Osteocyte (in vitro differentiated cells): ENCODE data around the gene HOXA1. TPM values are rescaled to one million over a fixed set of nuclear protein-coding genes. Genes with fewer than 3 reads are reported as not detected.

ENCODE experiments used
- DNase-seq: peaks from one replicate; pipeline ENCODE4 v3.0.0; 2021; ENCODE audit warnings: mixed read lengths; ENCODE audit not compliant: unreplicated experiment; ENCODE audit errors: extremely low spot score
- H3K27ac Mint-ChIP-seq: one replicate; pipeline ENCODE4 v1.8.0; 2021; ENCODE audit warnings: mild to moderate bottlenecking, mixed read lengths; ENCODE audit not compliant: unreplicated experiment
- H3K27me3 Mint-ChIP-seq: one replicate; pipeline ENCODE4 v1.8.0; 2021; ENCODE audit warnings: mixed read lengths; ENCODE audit not compliant: unreplicated experiment
- H3K36me3 Mint-ChIP-seq: one replicate; pipeline ENCODE4 v1.8.0; 2021; ENCODE audit warnings: mixed read lengths; ENCODE audit not compliant: unreplicated experiment
- H3K4me1 Mint-ChIP-seq: one replicate; pipeline ENCODE4 v1.8.0; 2021; ENCODE audit warnings: mixed read lengths; ENCODE audit not compliant: unreplicated experiment
- H3K4me3 Mint-ChIP-seq: one replicate; pipeline ENCODE4 v1.8.0; 2021; ENCODE audit warnings: mild to moderate bottlenecking, moderate library complexity, mixed read lengths; ENCODE audit not compliant: unreplicated experiment
- H3K9me3 Mint-ChIP-seq: one replicate; pipeline ENCODE4 v1.8.0; 2021; ENCODE audit warnings: mixed read lengths; ENCODE audit not compliant: unreplicated experiment
- total RNA-seq: library from RNA; stranded (reverse); gene quantifications from 2 replicates; pipeline ENCODE4 v1.2.1, GENCODE V29; 2021
- TF ChIP-seq, protein P1 (sequence below): fragments of 200-600 bp; sonication (generic); IDR thresholded peaks from 2 replicates; pipeline ENCODE4 v1.5.0; 2021; ENCODE audit warnings: antibody characterized with exemption, mild to moderate bottlenecking, moderate library complexity

Gene HOXA1
- total RNA-seq, 1 donor from 2014 or later, result not detected

DNA sequence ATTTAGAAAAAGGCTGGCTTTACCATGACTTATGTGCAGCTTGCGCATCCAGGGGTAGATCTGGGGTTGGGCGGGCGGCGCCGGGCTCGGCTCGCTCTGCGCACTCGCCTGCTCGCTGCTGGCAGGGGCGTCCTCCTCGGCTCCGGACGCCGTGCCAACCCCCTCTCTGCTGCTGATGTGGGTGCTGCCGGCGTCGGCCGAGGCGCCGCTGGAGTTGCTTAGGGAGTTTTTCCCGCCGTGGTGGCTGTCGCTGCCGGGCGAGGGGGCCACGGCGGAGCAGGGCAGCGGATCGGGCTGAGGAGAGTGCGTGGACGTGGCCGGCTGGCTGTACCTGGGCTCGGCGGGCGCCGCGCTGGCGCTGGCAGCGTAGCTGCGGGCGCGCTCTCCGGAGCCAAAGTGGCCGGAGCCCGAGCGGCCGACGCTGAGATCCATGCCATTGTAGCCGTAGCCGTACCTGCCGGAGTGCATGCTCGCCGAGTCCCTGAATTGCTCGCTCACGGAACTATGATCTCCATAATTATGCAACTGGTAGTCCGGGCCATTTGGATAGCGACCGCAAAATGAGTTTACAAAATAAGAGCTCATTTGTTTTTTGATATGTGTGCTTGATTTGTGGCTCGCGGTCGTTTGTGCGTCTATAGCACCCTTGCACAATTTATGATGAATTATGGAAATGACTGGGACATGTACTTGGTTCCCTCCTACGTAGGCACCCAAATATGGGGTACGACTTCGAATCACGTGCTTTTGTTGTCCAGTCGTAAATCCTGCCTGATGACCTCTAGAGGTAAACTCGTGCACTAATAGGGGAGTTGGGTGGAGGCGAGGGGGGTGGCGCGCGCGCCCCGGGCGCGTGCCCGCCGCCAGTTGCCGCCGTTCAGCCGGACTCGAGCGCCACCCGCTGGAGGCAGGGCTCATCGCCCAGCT is 47.5 kb upstream of the HOXA1 start, which contains the start of gene HOXA5:
Gene HOXA5, minus strand, starts transcription at position 659 of the 927 bp plus-strand sequence. Its CDS starts 74 bp downstream, at position 585.
- Mint-ChIP-seq H3K4me3 (peak within 1 kb of the TSS; percentile 14), H3K9me3 (no peaks in the 10 kb centered on the region), H3K27me3 (peaks cover 87% of the 10 kb centered on the region), H3K36me3 (peaks cover 2% of the 10 kb centered on the region), H3K4me1 (peaks cover 8% of the 10 kb centered on the region), H3K27ac (no peak within 1 kb of the TSS)
- no peak for DNase-seq
- TF ChIP-seq, protein P1, sequence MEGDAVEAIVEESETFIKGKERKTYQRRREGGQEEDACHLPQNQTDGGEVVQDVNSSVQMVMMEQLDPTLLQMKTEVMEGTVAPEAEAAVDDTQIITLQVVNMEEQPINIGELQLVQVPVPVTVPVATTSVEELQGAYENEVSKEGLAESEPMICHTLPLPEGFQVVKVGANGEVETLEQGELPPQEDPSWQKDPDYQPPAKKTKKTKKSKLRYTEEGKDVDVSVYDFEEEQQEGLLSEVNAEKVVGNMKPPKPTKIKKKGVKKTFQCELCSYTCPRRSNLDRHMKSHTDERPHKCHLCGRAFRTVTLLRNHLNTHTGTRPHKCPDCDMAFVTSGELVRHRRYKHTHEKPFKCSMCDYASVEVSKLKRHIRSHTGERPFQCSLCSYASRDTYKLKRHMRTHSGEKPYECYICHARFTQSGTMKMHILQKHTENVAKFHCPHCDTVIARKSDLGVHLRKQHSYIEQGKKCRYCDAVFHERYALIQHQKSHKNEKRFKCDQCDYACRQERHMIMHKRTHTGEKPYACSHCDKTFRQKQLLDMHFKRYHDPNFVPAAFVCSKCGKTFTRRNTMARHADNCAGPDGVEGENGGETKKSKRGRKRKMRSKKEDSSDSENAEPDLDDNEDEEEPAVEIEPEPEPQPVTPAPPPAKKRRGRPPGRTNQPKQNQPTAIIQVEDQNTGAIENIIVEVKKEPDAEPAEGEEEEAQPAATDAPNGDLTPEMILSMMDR, result peak; percentile 30

DNA sequence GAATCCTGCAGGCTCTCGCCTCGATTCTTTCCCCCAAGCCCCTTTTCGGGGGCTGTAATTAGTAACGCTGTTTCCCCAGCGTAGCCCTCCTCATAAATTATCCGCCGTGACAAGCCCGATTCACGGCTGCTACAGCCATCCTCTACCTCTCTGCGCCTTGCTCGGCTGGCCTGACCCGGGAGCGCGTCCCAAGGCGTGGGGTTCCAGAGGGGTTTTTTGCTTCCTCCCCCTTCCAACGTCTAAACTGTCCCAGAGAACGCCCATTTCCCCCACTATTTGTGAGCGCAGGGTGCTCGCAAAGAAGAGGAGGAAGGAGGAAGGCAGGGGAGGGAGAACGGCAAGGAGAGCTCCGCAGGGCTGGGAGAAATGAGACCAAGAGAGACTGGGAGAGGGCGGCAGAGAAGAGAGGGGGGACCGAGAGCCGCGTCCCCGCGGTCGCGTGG is 46.8 kb upstream of the HOXA1 start:
- H3K27ac Mint-ChIP-seq, result no peak overlapping the region

DNA sequence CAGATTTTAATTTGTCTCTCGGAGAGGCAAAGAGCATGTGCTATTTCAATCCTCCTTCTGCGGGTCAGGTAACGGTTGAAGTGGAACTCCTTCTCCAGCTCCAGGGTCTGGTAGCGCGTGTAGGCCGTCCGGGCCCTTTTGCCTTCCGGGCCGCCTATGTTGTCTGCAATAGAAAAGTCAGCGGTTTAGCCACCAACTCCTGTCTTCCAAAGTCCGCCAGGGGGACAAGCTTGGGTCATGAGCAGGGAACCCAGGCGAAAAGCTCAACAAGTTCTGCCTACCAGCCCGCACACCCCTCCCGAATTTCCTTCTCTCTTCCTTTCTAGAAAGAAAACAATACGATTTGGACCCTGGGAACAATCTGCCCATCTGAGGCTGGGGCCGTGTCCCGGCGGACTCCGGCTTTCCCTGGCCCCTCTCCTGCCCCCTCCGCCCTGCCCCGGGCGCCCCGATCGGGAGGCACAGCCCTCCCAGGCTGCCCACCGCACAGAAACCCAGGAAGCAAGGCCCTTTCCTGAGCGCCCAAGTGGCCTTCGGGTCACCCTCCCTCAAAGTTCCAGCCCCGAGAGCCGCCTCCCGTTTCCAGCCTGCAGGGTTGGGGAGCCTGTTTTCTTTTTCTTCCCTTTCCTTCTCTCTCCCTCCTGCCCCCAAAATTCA is 46.3 kb upstream of the HOXA1 start:
- H3K4me1 Mint-ChIP-seq, result peaks cover 8% of the 10 kb centered on the region
- no peak overlapping the region for H3K27ac Mint-ChIP-seq
- DNase-seq, result no peak
- no peaks in the 10 kb centered on the region for H3K9me3 Mint-ChIP-seq
- H3K27me3 Mint-ChIP-seq, result peaks cover 90% of the 10 kb centered on the region
- TF ChIP-seq, protein P1, result no peak
- H3K4me3 Mint-ChIP-seq, result peak overlapping the region; percentile 14
- no peaks in the 10 kb centered on the region for H3K36me3 Mint-ChIP-seq

More for the DNA sequence above, 46.8 kb upstream of the HOXA1 start:
- H3K4me1 Mint-ChIP-seq, result peaks cover 8% of the 10 kb centered on the region
- TF ChIP-seq, protein P1, result no peak
- peaks cover 90% of the 10 kb centered on the region for H3K27me3 Mint-ChIP-seq
- H3K4me3 Mint-ChIP-seq, result peak overlapping the region; percentile 14
- no peak for DNase-seq
- H3K36me3 Mint-ChIP-seq, result no peaks in the 10 kb centered on the region
- no peaks in the 10 kb centered on the region for H3K9me3 Mint-ChIP-seq

DNA sequence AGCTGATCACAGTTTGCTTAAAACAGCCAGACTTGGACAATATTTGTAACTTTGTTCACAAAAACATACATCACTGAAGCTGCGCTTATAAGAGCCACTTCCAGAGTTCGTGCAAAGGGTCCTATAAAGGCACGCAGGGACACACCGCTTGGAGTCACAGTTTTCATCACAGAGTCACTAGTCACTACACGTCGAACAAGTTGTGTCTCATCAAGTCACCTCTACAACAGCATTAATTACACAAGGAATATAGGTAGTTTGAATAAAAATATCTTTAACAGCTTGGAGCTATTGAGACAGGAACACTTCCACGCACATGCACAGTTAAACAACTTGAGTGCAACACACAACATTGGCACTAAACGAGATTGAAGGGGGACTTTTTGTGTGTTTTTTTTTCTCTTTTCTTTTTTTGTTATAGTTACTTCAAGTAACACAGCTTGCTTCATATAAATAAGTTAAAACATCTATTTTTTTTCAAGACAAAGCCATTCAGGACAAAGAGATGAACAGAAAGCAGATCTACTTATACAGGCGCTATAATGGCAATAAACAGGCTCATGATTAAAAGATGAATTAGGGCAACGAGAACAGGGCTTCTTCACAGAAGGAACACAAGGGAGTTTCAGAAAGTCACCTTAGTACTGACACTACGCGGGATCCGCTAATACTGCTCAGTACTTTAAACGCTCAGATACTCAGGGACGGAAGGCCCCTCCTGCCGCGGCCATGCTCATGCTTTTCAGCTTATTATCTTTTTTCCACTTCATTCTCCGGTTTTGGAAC is 45.5 kb upstream of the HOXA1 start:
- H3K27me3 Mint-ChIP-seq, result peaks cover 90% of the 10 kb centered on the region
- H3K4me1 Mint-ChIP-seq, result peaks cover 8% of the 10 kb centered on the region
- no peak overlapping the region for H3K27ac Mint-ChIP-seq
- TF ChIP-seq, protein P1, result no peak
- no peaks in the 10 kb centered on the region for H3K36me3 Mint-ChIP-seq
- no peaks in the 10 kb centered on the region for H3K9me3 Mint-ChIP-seq
- no peak overlapping the region for H3K4me3 Mint-ChIP-seq
- no peak for DNase-seq
